ENCODE results near the gene ILF3. TPM values are rescaled to one million over a fixed set of nuclear protein-coding genes. Genes with fewer than 3 reads are reported as not detected.

Gene ILF3
- total RNA-seq, 1 experiment from 2014 or later = 430 TPM

GRCh38 chr19:10625003-10625761 lies 29.0 kb upstream of the ILF3 start, which contains the start of gene SLC44A2 (continued):
- TF ChIP-seq ZBTB33 (IDR thresholded peaks at IDR 0.05; ENCODE audit: extremely low read depth, insufficient replicate concordance, low read length) (peak; percentile 35), EZH2 (IDR thresholded peaks at IDR 0.05) (no peak), JUND (IDR thresholded peaks at IDR 0.05) (no peak; the same call in none of the 2 replicates), MAX (IDR thresholded peaks at IDR 0.05) (peak; percentile 83)

GRCh38 chr19:10625762-10626138 lies 28.4 kb upstream of the ILF3 start:
- DNase-seq (ENCODE audit: low read depth, low spot score) (no peak), ATAC-seq (peak; percentile 28)
- ChIA-PET CTCF (interaction anchor here (0.9 kb wide), 1 partner anchor 19 kb away, joined by 3 read pairs; no protein-coding TSS in a partner anchor), RAD21 (ENCODE audit: low non-redundant PET in 1 of 2, low total read pairs in 2 of 2, uncharacterized antibody in 2 of 2, unreplicated experiment in 2 of 2) (no interaction called here), POLR2A (no interaction called here)
- Histone ChIP-seq H3K9ac (ENCODE audit: low read length) (peak overlapping the region; percentile 98), H3K4me3 (replicated peaks in 1 of 2; ENCODE audit: low read depth in 1 of 2, low read length in 2 of 2) (peak overlapping the region; percentile 85 to 92), H3K4me2 (ENCODE audit: low read length) (peak overlapping the region; percentile 91), H2AFZ (ENCODE audit: low read depth, low read length, poor library complexity, severe bottlenecking) (no peak overlapping the region), H3K9me2 (ENCODE audit: insufficient read depth) (no peaks in the 10 kb centered on the region), H3K27me3 (ENCODE audit: insufficient read depth, low read length) (no peaks in the 10 kb centered on the region), H3K27ac (ENCODE audit: low read depth, low read length) (peak overlapping the region; percentile 89), H3K9me3 (ENCODE audit: control insufficient read depth in 1 of 2, insufficient read depth in 1 of 2, low read depth in 1 of 2, low read length in 2 of 2) (no peaks in the 10 kb centered on the region), H4K20me1 (ENCODE audit: insufficient read depth) (no peaks in the 10 kb centered on the region), H3K79me2 (ENCODE audit: insufficient read depth, low read length) (peaks cover 22% of the 10 kb centered on the region), H3K36me3 (ENCODE audit: control insufficient read depth in 1 of 2, insufficient read depth in 2 of 2, low read length in 2 of 2) (peaks cover 2 to 12% of the 10 kb centered on the region in 2 experiments; a peak in 3 of 4 replicates), H3K4me1 (ENCODE audit: control insufficient read depth in 1 of 2, insufficient read depth in 2 of 2, low read length in 2 of 2) (peaks cover 41 to 57% of the 10 kb centered on the region in 2 experiments)
- intact Hi-C loops (cut with micrococcal nuclease) = loop anchor here (5.0 kb wide), 1 partner anchor 43 kb away; no protein-coding TSS in a partner anchor
- no peak for TF ChIP-seq ZNF274 (IDR thresholded peaks at IDR 0.05; ENCODE audit: low read depth, low read length)
- TF ChIP-seq REST (IDR thresholded peaks at IDR 0.05; ENCODE audit: low read depth) = no peak
- TF ChIP-seq ELF1 (IDR thresholded peaks at IDR 0.05; ENCODE audit: borderline replicate concordance, low read depth) = no peak
- no peak for TF ChIP-seq MAX (IDR thresholded peaks at IDR 0.05)
- no peak for TF ChIP-seq EZH2 (IDR thresholded peaks at IDR 0.05)
- TF ChIP-seq TCF7L2 (IDR thresholded peaks at IDR 0.05; ENCODE audit: borderline replicate concordance, extremely low read depth, insufficient read depth, insufficient read length) = no peak
- BruUV-seq (replicated peaks) = TSS peak; percentile 65
